HepG2 (cell line): ENCODE data around the gene MS4A18.

Experiments
- ATF3 ChIP-seq: sonication (generic); formaldehyde crosslinking; IDR thresholded peaks from 2 replicates; pipeline ENCODE4 v1.4.0; 2020; ENCODE audit warnings: missing genetic modification reagents
- TCF7L2 ChIP-seq: IDR thresholded peaks from 2 replicates; pipeline ENCODE4 v1.6.1; 2011; ENCODE audit warnings: mild to moderate bottlenecking, low read depth, low read length, moderate library complexity
- YY1 ChIP-seq: IDR thresholded peaks from 2 replicates; pipeline ENCODE4 v1.6.1; 2011; ENCODE audit warnings: low read length, low read depth, moderate library complexity, mild to moderate bottlenecking; ENCODE audit not compliant: insufficient read depth, insufficient replicate concordance
- ZNF670 ChIP-seq: sonication (generic); formaldehyde crosslinking; IDR thresholded peaks from 2 replicates; pipeline ENCODE4 v1.8.0; 2022; ENCODE audit warnings: mild to moderate bottlenecking, missing genetic modification reagents, borderline replicate concordance

- no peak for TF ChIP-seq TCF7L2
- TF ChIP-seq ZNF670 (CRISPR knock-in tag) = no peak
- no peak for TF ChIP-seq YY1
- no peak for TF ChIP-seq ATF3 (CRISPR knock-in tag)
These were observed 16.9 kb downstream of the MS4A18 start for GRCh38 chr11:60741421-60741820.
